Karpas-422 (cell line): ENCODE measurements around the gene SMAD4. TPM values are rescaled to one million over a fixed set of nuclear protein-coding genes. Genes with fewer than 3 reads are reported as not detected.
A peak's percentile ranks its signal among the peaks of the same experiment; 100 is the strongest.

Source experiments
- DNase-seq: peaks from one replicate; pipeline ENCODE4 v3.0.0-alpha.2; 2015
- H2AFZ ChIP-seq: fragments of 200-600 bp; sonication (generic); 2 replicates; pipeline ENCODE4 v1.6.1; 2014; ENCODE audit warnings: antibody characterized with exemption, low read length, mixed read lengths
- H3K27ac ChIP-seq: fragments of 200-600 bp; sonication (generic); 2 replicates; pipeline ENCODE4 v1.5.1; 2014; ENCODE audit warnings: mild to moderate bottlenecking, low read length, moderate library complexity
- H3K27me3 ChIP-seq: fragments of 200-600 bp; sonication (generic); 2 replicates; pipeline ENCODE4 v1.6.1; 2014; ENCODE audit warnings: low read length, mixed read lengths
- H3K36me3 ChIP-seq: fragments of 200-600 bp; sonication (generic); 2 replicates; pipeline ENCODE4 v1.6.1; 2014; ENCODE audit warnings: low read length, mixed read lengths; ENCODE audit not compliant: insufficient read depth
- H3K4me1 ChIP-seq: fragments of 200-600 bp; sonication (generic); 2 replicates; pipeline ENCODE4 v1.6.1; 2014; ENCODE audit warnings: mild to moderate bottlenecking, low read length, mixed read lengths
- H3K4me2 ChIP-seq: fragments of 200-600 bp; sonication (generic); 2 replicates; pipeline ENCODE4 v1.6.1; 2014; ENCODE audit warnings: low read length, low read depth, mild to moderate bottlenecking; ENCODE audit not compliant: poor library complexity, severe bottlenecking
- H3K4me3 ChIP-seq: fragments of 200-600 bp; sonication (generic); 2 replicates; pipeline ENCODE4 v1.5.1; 2014; ENCODE audit warnings: mild to moderate bottlenecking, antibody characterized with exemption, low read length, mixed read lengths
- H3K79me2 ChIP-seq: fragments of 200-600 bp; sonication (generic); 2 replicates; pipeline ENCODE4 v1.6.1; 2014; ENCODE audit warnings: mild to moderate bottlenecking, low read length, mixed read lengths
- H3K9ac ChIP-seq: fragments of 200-600 bp; sonication (generic); 2 replicates; pipeline ENCODE4 v1.6.0; 2014; ENCODE audit warnings: low read length
- H3K9me2 ChIP-seq: fragments of 200-600 bp; sonication (generic), shearing (Covaris generic); replicated peaks from 2 replicates; pipeline ENCODE4 v1.6.0; 2014; ENCODE audit warnings: mild to moderate bottlenecking, low read length, moderate library complexity; ENCODE audit not compliant: insufficient read depth
- H3K9me3 ChIP-seq: fragments of 300-700, 200-600 bp; sonication (generic); 2 replicates; pipeline ENCODE4 v1.6.1; 2014; ENCODE audit warnings: low read length, mixed read lengths
- H4K20me1 ChIP-seq: fragments of 200-600 bp; sonication (generic); 2 replicates; pipeline ENCODE4 v1.6.1; 2014; ENCODE audit warnings: mild to moderate bottlenecking, antibody characterized with exemption, low read length, low read depth; ENCODE audit not compliant: insufficient read depth
- total RNA-seq: library from RNA; depleted of rRNA; stranded (reverse); fragments of >200 nt; shearing (Covaris generic); gene quantifications from 2 replicates; pipeline ENCODE4 v1.2.3, GENCODE V29; 2014; ENCODE audit warnings: low replicate concordance

The SMAD4 gene
- total RNA-seq, 1 experiment from 2014 or later, result 101 TPM

DNA sequence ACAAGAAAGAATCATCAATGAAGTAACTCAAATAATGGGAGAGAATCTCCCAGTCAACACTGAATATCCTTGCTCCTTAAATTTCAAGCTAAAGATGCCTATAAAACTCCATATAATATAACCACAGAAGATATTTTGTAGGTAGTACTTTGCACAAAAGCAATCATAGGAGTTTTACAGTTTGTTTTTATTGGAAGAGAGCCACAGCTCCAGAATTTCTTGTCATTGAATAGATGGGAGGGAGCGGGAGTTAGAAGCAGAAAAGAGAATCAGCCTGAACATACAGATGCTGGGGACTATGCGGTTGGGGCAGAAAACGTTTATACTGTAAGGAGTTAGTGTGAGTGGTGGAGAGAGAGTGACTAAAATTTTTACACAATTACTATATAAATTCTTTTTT, 18.3 kb upstream of the SMAD4 start:
- Histone ChIP-seq H3K4me2 (no peak overlapping the region), H3K36me3 (no peaks in the 10 kb centered on the region), H3K79me2 (no peaks in the 10 kb centered on the region), H4K20me1 (no peaks in the 10 kb centered on the region; the same call in 1 of the 2 replicates), H3K9me2 (no peaks in the 10 kb centered on the region), H3K9me3 (no peaks in the 10 kb centered on the region), H3K4me1 (peaks cover 6% of the 10 kb centered on the region), H3K27ac (no peak overlapping the region), H3K27me3 (no peaks in the 10 kb centered on the region), H2AFZ (no peak overlapping the region), H3K9ac (no peak overlapping the region), H3K4me3 (no peak overlapping the region)
- no peak for DNase-seq

DNA sequence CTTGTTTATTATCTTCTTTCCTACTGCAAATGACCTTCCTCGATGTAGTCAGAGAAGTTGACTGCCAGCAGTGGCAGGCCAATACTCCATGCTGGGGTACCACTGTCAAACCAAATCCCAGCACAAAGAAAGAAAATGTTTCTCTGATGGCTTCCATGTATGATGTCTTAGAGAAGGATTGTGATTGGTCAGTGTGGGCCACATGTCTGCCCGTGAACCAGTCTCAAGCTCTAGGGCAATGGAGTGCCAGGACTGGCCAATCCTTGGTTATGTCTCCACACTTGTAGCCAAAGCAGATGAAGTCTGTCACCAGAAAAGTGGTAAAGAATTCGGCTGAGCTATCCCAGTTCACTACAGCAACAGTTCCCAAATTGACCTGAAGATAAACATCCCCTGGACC, 17.6 kb upstream of the SMAD4 start:
- Histone ChIP-seq H3K9me3 (no peaks in the 10 kb centered on the region), H3K9ac (no peak overlapping the region)
- no peak for DNase-seq

GRCh38 chr18:51013259-51013658, 16.8 kb upstream of the SMAD4 start:
- Histone ChIP-seq H3K27me3 (no peaks in the 10 kb centered on the region), H3K9ac (no peak overlapping the region), H4K20me1 (no peaks in the 10 kb centered on the region; the same call in 1 of the 2 replicates), H3K9me3 (no peaks in the 10 kb centered on the region), H3K27ac (no peak overlapping the region), H3K9me2 (no peaks in the 10 kb centered on the region), H3K4me1 (peaks cover 6% of the 10 kb centered on the region), H3K4me2 (no peak overlapping the region), H3K79me2 (no peaks in the 10 kb centered on the region), H3K36me3 (no peaks in the 10 kb centered on the region), H3K4me3 (no peak overlapping the region), H2AFZ (no peak overlapping the region)
- DNase-seq, result no peak

More for the DNA sequence above, 17.6 kb upstream of the SMAD4 start:
- Histone ChIP-seq H3K4me3 (no peak overlapping the region), H3K27ac (no peak overlapping the region), H2AFZ (no peak overlapping the region), H3K4me2 (no peak overlapping the region), H3K36me3 (no peaks in the 10 kb centered on the region), H3K9me2 (no peaks in the 10 kb centered on the region), H3K4me1 (peaks cover 6% of the 10 kb centered on the region), H4K20me1 (no peaks in the 10 kb centered on the region; the same call in 1 of the 2 replicates), H3K27me3 (no peaks in the 10 kb centered on the region), H3K79me2 (no peaks in the 10 kb centered on the region)

DNA sequence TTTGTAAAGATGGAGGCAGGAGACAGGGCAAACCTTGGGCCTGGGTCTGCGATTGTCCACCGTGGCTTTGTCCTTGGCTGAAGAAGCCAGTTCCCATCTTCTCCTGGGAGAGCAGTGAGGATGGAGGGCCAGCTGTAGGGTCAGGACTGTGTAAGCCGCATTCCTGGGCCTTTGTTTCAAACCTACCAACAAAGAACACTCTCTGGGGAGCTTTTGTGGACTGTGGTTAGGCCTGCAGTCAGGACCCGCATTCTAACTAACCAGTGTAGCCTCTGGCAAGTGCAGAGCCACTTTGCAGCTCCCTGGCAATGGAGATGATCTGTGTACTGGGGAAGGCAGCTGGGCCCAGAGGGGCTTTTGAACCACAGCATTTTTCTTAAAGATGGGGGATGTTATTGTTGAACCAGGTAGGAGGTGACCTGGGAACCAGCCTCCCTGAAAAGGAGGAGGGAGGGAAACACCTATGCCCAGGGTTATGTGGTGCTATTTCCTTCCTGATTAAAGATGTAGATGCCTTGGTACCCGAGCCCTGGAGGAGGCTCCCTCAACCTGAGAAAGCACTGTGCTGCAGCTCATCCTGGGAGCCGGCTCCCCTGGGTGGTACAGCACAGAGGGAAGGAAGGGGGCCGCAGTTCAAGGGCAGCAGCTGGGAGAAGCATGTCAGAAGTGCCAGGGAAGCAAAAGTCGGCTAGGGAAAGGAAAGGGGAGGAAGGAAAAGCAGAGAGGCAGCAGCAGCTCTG, 12.7 kb upstream of the SMAD4 start:
- Histone ChIP-seq H3K9me3 (no peaks in the 10 kb centered on the region), H3K36me3 (no peaks in the 10 kb centered on the region), H3K27ac (no peak overlapping the region), H3K9ac (no peak overlapping the region), H4K20me1 (no peaks in the 10 kb centered on the region), H3K4me1 (peaks cover 6% of the 10 kb centered on the region), H3K9me2 (no peaks in the 10 kb centered on the region), H3K79me2 (no peaks in the 10 kb centered on the region), H3K4me2 (no peak overlapping the region), H3K4me3 (no peak overlapping the region), H2AFZ (no peak overlapping the region), H3K27me3 (no peaks in the 10 kb centered on the region)
- DNase-seq, result no peak

DNA sequence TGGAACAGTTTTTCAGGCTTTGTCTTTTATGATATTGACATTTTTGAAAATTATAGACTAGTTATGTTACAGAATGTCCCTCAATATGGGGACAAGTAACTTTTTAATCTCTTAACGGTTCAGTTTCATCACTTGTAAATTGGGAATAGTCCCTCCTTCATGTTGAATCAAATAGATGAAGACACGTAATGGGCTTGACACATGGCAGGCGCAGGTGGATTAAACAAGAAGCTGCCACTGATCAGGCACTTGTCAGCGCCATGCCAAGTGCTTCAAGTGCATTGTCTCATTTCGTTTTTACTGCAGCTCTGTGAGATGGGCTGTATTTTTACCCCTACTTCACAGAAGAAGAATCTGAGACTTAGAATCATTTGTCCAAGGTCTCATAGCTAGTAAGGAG, 9.5 kb upstream of the SMAD4 start:
- peaks cover 7% of the 10 kb centered on the region; the same call in 1 of the 2 replicates for H3K79me2 ChIP-seq
- no peaks in the 10 kb centered on the region for H4K20me1 ChIP-seq
- H3K4me1 ChIP-seq, result peaks cover 3% of the 10 kb centered on the region
- no peaks in the 10 kb centered on the region for H3K9me3 ChIP-seq
- no peak for DNase-seq
- no peaks in the 10 kb centered on the region for H3K9me2 ChIP-seq
- H3K36me3 ChIP-seq, result peaks cover 3% of the 10 kb centered on the region; the same call in 1 of the 2 replicates
- no peaks in the 10 kb centered on the region for H3K27me3 ChIP-seq
- H3K9ac ChIP-seq, result no peak overlapping the region
- no peak overlapping the region for H3K27ac ChIP-seq
- no peak overlapping the region for H2AFZ ChIP-seq
- H3K4me3 ChIP-seq, result no peak overlapping the region
- H3K4me2 ChIP-seq, result no peak overlapping the region

DNA sequence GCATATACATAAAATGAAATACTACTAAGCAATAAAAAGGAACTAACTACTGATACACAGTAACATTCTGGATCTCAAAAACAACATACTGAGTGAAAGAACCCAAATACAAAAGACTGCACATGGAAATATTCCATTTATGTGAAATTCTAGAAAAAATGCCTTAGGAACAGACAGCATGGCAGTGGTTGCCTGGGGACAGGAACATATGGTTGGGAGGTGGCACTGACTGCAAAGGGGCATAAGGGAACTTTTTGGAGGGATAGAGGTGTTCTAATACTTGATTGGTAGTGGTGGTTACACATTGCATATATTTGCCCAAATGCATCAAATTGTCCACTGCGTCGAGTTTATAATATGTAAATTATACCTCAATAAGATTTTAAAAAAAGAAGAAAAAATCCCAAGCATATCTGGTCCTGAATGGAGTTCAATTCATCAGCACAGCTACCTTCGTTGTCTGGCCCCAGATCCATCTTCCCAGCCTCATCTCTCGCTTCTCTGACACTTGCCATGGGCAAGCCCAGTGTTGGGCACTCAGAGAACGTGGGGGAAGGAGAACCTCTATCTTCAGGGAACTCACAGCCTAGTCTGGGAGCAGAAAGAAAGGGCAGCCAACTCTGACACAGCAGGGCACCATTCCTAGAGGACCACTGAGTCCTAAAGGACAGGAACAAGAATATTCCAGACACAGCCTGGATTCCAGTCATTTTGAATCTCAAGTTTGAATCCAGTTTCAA, 8.6 kb upstream of the SMAD4 start:
- no peak overlapping the region for H2AFZ ChIP-seq
- no peak overlapping the region for H3K4me3 ChIP-seq
- no peaks in the 10 kb centered on the region for H4K20me1 ChIP-seq
- DNase-seq, result peak; percentile 21
- H3K4me1 ChIP-seq, result no peaks in the 10 kb centered on the region
- no peak overlapping the region for H3K27ac ChIP-seq
- H3K36me3 ChIP-seq, result peaks cover 11% of the 10 kb centered on the region; the same call in 1 of the 2 replicates
- H3K9me3 ChIP-seq, result no peaks in the 10 kb centered on the region
- H3K9me2 ChIP-seq, result no peaks in the 10 kb centered on the region
- H3K4me2 ChIP-seq, result no peak overlapping the region
- peaks cover 11% of the 10 kb centered on the region; the same call in 1 of the 2 replicates for H3K79me2 ChIP-seq
- no peaks in the 10 kb centered on the region for H3K27me3 ChIP-seq
- H3K9ac ChIP-seq, result no peak overlapping the region

DNA sequence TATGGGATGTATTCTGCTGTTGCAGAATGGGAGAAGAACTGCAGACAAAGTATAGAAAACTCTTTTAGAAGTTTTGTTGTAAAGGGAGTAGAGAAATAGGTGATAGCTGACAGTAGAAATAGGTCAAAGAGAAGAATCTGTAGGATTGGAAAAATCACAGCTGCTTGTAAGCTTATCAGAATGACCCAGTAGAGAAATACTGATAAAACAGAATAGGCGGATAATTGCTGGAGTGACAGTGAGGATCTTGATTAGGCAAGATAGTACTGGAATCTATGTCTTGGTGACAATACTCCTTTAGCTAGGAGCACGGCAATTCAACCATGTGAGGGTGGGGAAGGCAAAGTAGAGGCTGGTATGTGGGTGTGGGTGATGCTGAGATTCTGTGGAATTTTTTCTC, 4.5 kb upstream of the SMAD4 start:
- Histone ChIP-seq H3K9me2 (no peaks in the 10 kb centered on the region), H4K20me1 (no peaks in the 10 kb centered on the region), H3K79me2 (peaks cover 42% of the 10 kb centered on the region), H3K27ac (no peak overlapping the region), H3K36me3 (peaks cover 11% of the 10 kb centered on the region; the same call in 1 of the 2 replicates), H3K27me3 (no peaks in the 10 kb centered on the region), H3K9ac (no peak overlapping the region), H3K4me1 (peaks cover 17% of the 10 kb centered on the region), H3K4me3 (no peak overlapping the region), H3K4me2 (no peak overlapping the region), H3K9me3 (no peaks in the 10 kb centered on the region), H2AFZ (no peak overlapping the region)
- DNase-seq, result no peak

- H3K9ac ChIP-seq, result peak overlapping the region; percentile 87; the same call in 1 of the 2 replicates
- peaks cover 69% of the 10 kb centered on the region for H3K79me2 ChIP-seq
- H3K4me2 ChIP-seq, result peak overlapping the region; percentile 92
- H3K9me3 ChIP-seq, result no peaks in the 10 kb centered on the region
- H3K27ac ChIP-seq, result no peak overlapping the region
- H3K4me1 ChIP-seq, result peaks cover 32% of the 10 kb centered on the region
- peaks cover 23% of the 10 kb centered on the region for H4K20me1 ChIP-seq
- H3K4me3 ChIP-seq, result peak overlapping the region; percentile 90; the same call in 1 of the 2 replicates
- H3K27me3 ChIP-seq, result no peaks in the 10 kb centered on the region
- H2AFZ ChIP-seq, result no peak overlapping the region
- DNase-seq, result peak; percentile 55
- no peaks in the 10 kb centered on the region for H3K9me2 ChIP-seq
- peaks cover 12% of the 10 kb centered on the region; the same call in 1 of the 2 replicates for H3K36me3 ChIP-seq
These were observed 1.7 kb upstream of the SMAD4 start for GRCh38 chr18:51028201-51028805.
